CD1c-positive myeloid dendritic cell (primary cell): Measurements from ENCODE around the gene SLC6A3.

ENCODE experiments used
- DNase-seq: peaks from one replicate; pipeline ENCODE4 v3.0.0-alpha.2; 2016; ENCODE audit errors: extremely low spot score

The SLC6A3 gene

DNA sequence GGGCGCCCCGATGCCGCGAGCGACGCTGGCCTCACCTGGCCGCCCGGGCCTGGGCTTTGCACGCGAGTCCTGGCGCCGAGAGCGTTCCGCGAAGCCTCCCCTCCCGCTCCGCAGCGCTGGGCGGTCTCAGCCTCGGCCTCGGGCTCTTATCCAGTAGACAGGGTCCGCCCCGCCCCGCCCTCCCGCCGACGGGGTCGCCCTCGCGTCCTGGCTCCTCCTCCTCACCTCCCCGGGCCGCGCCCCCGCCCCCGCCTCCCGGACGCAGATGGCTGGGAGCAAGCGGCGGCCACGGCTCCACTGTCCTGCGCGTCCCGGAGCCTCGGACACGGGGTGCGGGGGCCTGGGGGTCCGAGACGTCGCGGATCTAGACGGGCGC is at the start of gene SLC6A3:
Gene SLC6A3, minus strand, starts transcription at position 128 of the 376 bp plus-strand sequence. CDS start 2,243 bp downstream, outside the sequence.
- DNase-seq = no peak

DNA sequence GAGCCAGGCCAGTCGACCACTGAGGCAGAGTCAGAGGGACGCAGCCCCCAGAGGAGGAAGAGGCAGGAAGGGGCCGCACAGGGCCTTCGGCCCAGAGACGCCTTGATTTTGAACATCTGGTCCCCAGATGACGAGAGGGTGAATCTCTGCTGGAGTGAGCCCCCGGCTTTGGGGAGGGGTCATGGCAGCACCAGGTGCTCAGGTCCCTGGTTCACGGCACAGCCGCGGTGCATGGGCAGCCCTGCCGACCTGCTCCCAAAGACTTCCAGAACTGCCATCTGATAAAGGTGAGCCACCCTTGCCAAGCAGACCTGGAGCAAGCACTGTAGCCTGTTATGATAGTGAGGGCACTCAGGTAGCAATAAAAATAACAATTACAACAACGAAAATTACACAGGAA is 48.7 kb upstream of the SLC6A3 start:
- DNase-seq = no peak

DNA sequence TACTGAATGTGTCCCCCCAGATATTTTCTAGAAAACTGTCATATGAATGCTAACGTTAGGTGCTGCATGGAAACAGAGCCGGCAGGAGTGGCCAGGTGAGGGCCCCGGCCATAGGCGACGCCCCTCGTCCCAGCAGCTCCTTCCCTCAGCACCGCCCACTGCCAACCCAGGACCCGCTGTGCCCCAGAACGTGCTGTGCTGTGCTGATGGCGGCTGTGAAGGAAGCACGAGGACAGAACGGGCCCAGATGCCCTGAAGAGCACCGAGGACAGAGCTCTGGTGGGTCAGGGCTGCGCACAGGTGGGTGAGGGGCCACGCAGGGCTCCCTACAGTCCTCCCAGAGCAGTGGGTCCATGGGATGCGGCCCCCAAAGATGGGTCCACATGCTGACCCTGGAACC is 48.2 kb upstream of the SLC6A3 start:
- no peak for DNase-seq

DNA sequence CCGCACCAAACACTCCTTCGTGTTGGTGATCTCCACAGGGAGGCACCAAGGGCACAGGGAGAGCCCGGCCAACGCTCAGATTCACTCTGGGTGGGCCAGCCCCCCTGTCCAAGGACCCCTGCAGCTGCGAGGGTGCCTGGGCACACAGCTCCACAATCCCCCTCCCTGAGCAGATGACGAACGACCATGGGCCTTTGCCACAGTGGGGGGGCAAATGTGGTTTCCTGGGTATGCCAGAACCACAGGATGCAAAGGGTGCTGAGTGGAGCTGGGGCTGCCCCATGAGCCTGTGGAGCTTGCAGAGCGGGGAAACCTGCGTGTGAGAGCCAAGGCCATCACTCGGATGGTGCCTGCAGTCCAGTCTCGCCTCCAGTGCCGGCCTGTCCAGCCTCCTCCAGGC is 47.5 kb upstream of the SLC6A3 start:
- DNase-seq = no peak

DNA sequence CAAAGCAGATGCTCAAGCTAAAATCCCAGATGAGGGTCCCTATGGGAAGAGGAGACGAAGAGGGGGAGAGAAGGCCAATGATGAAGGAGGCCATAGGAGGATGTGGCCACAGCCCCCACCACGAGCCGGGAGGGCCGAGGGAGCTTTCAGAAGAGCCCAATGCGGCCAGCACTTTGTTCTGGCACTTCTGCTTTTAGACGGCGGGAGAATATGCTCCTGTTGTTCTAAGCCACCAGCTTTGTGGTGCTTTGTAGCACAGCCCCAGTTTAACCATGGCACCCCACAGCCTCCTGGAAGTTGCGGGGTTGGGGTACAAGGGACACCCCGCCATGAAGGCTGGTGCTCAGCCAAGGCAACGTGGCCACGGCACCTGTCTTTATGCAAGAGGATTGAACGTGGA is 45.1 kb upstream of the SLC6A3 start:
- peak; percentile 52 for DNase-seq

DNA sequence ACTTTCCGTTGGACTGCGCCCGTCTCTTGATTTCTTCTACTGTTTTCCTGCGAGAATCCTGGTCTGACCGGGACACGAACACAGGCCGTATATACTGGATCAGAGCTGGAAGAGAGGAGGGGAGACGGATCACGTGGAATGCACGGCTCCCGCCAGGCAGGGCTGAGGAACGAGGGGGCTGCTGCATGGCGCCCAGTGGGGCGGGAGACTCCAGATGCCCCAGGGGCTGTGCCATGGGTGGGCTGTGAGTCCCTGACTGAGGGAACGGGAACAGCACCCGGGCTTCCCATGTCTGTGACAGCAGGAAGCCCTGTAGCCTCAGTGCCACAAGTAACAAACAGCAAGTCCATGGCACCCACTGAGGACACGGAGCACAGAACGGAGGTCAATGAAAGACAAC is 44.5 kb upstream of the SLC6A3 start:
- no peak for DNase-seq

DNA sequence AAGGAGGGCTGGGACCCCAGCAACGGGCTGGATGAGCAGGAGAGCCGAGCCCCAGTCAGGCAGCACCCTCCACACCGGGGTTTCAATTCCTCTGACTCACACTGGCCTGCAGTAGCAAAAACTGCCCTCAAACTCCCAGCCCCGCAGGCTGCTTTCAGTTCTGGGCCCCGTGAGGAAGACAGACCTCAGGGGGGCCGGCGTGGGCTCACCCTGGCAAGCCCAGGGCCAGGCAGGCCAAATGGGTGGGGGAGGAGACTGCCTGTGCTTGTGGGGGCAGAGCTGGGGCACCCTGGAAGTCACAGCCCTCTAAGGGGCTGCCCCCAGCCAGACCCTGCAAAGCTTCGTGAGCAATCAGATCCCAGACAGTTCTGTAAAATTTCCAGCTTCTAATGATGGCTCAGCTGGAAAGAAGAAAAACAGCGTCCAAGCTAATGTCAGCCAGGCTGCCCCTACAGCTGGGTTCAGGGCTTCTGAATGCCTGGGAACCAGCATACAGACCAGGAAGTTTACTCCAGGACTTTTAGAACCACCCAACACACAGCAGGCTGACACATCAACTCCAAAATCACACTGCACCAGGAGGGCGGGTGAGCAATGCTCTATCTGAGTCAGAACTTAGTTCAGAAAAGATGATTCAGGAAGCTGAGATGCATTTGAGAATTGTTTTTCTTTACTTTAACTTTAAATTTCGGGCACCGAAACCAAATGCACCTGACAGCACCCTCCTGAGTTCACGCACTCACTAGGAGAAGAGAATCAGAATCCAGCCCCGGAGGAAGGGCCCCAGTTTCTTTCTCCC is 43.8 kb upstream of the SLC6A3 start:
- DNase-seq = peak; percentile 71

DNA sequence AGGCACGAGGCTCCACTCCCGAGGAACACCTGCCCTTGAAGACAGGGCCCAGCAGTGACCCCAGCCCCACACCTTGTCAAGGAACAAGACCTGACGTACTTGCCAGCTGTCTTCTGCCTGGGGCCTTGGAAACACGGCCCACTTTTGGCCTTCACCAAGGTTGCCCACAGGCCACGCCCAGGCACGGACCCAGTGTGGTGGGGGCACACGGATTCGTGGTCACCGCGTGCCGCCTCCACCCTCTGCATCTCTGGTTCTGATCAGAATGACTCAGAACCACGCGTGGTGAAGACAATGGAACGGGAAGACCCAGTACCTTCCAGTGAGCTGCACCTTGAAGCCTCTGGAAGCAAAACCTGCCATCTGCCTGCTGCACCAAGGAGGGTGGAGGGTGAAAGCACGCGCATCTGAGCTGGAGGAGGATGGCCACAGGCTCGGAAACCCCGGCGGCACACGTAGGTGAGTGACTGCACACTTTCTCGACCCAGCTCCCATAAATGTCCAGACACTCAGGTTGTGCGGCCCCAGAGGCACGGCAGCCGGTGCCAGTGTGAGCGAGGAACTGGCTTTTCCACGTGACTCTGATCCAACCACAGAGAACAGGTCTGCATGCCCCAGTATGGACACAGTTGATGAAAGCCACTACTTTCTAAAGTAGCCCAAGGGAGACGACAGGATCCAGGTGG is 42.0 kb upstream of the SLC6A3 start:
- DNase-seq = no peak

DNA sequence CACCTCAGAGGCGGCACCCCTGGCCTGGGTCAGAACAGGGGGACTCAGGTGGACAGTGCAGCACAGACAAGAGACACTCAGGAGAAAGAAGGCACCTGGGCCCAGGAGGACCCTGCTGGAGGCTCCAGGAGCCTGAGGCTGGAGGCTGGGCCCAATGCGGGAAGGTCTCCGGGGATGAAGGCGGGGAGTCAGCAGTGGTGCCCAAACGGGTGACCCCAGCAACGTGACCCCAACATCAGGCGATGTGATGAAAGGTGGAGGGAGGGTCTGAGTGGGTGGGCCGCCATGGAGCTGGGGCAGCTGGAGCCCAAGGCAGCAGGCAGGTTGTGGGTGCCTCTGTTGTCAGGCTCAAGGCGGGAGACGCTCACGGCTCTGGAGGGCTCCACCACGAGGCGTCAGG is 41.0 kb upstream of the SLC6A3 start:
- DNase-seq = no peak

DNA sequence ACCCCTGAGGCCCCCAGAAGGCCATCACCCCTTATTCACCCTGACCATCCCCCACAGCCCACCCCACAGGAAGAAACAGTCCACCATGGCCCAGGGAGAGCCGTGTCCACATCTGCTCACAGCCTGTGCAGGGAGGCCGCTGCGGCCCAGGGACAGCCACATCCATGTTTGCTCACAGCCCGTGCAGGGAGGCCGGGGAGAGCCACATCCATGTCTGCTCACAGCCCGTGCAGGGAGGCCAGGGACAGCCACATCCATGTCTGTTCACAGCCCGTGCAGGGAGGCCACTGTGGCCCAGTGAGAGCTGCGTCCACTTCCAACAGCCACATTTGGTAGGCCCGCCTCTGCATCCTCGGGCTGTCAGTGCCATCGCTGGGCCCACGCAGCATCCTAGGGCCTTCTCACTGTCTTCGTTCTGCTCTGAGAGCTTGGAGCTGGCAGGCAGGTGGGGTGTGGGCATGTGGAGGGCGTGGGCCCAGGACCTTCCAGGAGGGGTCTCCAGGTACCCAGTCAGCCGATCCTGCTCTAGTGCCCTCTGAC is 40.4 kb upstream of the SLC6A3 start:
- DNase-seq = no peak

DNA sequence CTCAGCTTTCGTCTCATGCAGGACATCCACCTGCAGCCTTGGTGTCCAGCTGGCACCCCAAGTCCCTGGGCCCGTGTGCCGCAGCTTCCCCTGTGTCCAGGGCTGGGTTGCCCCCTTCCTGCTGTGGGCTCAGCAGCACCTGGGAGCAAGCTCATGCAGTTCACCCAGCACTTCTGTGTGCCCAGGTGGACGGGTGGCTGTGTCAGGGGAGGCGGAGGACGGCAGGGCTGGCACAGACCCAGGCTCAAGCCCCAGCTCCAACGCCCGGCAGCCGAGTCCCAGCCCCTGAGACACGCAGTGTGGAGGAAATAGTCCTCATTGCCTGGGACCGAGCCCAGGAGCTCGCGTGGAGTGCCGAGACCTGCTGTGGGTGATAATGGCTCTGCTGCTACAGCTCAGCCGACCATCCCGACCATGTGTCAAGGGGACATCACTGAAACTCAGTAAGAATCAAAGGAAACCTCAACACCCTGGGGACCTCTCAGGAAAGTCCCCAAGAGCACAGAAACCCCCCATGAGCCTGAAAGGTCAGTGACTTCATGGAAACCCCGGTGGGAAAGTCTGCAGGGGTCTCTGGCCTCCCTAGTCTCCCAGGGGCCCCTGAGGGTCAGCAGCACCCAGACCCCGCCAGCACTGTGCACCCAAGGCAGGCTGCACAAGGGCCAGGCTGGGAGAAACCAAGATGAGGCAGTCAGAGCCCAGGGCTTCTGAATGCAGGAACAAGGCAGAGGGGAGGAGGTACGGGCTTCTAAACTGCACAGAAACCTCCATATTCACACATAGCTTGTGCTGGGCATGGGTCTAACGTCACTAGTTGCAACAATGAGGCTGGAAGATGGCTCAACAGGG is 39.7 kb upstream of the SLC6A3 start:
- DNase-seq = no peak

DNA sequence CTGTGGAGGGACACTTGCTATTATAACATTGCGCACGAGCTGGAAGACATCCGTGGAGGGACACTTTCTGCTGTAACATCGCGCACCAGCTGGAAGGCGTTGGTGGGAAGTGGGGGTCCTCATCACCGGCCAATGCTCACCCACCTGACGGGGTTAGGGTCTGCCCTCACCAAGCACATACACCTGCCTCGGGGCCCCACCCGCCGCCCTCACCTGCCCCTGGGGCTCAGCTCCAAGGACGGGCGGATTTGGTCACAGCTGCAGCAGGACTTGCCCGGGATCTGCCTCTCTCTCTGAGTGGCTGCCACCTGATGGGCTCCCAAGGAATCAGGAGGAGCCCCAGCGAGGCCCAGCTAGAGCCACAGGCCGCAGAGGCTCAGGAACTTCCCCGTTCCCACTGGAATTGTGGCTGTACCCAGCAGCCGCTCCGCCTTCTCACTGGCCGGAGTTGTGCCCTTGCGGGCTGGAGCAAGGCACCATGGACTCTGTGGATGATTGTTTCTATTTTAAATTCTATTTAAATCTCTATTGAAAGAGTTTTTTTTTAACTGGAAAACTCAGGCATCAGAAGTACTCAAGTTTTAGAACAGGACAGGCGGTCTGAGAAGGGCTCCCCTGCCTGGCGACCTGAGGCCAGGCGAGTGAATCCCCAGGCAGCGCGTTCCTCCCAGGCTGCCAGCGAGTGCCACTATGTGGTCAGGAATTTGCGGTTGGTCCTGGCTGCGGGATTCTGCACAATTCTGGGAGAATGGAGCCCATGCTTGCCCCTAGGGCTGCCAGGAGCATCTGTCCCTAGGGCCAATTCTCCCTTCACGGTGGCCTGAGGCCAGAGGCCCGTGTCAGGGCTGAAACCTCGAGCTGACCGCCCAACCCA is 38.9 kb upstream of the SLC6A3 start:
- no peak for DNase-seq

DNA sequence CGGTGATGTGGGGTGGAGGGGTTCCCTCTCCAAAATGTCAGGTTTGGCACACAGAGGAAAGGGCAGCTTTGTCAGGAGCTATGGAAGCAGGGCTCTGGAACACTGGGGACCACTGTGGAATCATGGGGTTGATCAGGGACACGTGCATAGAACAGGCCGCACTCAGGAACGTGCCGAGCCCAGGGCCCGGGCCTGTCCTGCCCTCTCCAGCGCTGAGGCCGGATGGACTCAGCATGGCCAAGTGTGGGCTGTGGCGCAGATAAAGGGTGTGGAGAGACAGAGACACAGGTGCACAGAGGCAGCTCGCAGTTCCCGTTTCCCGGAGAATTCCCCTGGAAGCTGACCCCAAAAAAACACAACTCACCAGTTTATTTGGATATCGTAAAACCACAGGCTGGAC is 37.8 kb upstream of the SLC6A3 start:
- DNase-seq = no peak

DNA sequence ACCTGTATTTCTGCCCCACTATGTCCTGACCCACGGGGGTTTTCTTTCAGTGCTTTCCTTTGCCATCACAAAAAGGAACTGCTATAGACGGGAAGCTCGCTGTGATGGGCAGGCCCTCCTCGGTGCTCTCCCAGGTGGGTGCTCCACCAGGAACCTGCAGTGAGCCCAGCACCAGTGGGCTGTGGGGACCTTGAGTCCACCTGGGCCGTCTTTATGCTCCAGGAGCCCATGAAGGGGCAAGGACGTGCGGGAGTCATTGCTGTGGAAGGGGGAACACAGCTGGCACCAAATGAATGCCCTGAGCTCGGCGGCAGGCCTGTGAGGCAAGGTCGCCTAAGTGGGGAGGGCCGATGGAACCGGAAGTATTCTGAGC is 36.7 kb upstream of the SLC6A3 start:
- no peak for DNase-seq

DNA sequence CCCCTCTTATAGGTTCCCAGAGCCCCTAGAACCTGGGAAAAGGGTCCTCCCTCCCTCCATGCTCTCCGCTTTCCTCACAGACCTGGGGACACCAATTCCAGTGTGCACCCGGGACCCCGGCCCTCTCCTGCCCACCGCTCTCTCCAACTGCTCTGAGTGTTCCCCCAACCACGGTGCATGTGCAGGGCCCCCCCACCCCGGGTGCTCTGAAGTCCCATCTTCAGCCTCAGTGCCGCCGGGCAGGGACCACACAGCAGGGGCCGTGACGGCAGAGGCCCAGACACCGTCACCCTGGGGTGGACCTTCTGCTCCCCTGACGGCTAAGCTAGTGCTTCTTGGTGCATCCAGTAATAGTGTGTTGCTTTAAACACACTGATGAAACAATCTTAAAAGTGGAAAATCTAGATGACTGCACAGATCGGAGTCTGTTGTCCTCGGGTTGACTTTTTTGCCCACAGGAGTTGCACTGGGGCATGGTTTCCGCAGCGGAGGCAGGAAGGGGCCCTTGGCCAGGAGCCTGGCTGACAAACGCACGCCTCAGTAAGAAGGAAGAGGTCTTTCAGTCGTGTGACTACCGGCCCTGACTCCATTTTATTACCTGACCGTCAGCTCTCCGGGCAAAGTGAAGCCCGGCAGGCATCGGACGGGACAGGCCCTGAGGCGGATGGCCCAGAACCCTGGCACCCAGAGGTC is 36.2 kb upstream of the SLC6A3 start:
- no peak for DNase-seq

DNA sequence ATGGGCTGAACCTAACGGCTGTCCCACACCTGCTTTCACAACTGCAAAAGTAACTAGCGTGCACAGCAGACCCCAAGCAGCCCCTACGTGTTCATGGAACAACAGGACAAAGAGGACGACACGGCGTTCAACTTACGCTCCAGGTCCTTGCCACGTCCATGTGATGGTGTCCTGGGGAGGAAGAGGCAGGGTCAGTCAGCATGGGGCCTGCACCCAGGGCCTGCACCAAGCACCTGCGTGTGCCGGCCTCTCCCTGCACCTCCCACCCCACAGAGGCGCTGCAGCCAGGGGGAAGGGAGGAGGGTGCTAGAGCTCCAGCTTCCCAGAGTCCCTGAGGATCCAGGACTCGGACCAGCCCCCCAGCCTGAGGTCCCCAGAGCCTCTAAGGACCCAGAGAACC is 35.6 kb upstream of the SLC6A3 start:
- no peak for DNase-seq

DNA sequence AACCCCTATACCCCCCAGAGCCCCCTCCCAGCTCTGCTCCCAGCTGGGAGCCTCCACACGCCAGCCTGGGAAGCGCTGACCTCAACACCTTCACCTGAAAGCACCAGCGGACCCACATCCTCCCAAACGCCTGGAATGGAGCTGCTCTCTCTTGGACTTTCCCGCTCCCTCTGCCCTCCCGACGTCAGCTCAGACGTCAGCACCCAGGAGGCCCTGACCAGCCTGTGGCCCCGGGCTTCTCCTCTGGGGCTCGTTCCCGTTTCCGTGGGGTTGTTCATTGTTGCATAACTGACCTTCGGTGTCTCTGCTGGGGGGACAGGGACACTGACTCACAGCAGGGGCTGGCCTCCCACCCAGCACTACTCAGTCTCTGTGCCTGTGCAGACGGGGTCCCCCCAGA is 35.0 kb upstream of the SLC6A3 start:
- DNase-seq = peak; percentile 89

DNA sequence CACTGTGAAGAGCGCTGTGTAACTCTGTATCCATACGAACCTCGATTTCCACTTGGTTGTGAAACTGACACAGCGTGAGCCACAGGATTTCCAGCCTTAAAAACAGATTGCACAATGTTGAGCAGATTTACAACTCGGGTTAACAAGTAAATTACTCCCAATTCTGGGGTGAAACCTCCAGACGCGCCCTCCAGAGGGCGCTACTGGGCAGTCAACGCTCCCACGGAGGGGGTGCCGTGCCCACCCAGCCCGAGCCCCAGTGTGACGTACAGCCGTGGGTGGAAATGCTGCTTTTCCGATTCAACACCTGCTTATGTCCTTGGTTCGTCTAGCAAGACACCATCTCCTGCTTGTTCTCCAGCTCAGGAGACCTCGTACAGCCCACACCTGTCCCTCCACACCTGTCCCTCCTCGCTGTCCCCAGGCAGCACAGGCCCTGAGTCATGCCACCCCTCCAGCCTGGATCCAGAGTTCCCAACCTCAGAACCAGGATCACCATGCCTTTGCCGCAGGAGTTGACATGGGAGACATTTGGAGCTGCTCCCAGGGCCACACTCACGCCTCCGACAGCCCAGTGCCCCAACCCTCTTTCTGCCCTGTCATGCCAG is 34.4 kb upstream of the SLC6A3 start:
- DNase-seq = peak; percentile 78

DNA sequence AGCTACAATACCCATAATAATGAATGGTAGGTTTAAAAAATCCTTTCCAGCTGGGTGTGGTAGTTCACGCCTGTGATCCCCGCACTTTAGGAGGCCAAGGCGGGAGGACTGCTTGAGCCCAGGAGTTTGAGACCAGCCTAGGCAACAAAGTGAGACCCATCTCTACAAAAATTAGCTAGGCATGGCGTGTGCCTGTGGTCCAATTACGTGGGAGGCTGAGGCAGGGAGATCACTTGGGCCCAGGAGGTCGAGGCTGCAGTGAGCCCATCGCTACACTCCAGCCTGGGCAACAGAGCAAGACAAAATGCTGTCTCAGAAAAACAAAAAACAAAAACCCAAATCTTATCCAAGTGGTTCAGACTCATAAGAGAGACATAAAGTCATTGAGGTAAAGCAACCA is 33.8 kb upstream of the SLC6A3 start:
- no peak for DNase-seq

DNA sequence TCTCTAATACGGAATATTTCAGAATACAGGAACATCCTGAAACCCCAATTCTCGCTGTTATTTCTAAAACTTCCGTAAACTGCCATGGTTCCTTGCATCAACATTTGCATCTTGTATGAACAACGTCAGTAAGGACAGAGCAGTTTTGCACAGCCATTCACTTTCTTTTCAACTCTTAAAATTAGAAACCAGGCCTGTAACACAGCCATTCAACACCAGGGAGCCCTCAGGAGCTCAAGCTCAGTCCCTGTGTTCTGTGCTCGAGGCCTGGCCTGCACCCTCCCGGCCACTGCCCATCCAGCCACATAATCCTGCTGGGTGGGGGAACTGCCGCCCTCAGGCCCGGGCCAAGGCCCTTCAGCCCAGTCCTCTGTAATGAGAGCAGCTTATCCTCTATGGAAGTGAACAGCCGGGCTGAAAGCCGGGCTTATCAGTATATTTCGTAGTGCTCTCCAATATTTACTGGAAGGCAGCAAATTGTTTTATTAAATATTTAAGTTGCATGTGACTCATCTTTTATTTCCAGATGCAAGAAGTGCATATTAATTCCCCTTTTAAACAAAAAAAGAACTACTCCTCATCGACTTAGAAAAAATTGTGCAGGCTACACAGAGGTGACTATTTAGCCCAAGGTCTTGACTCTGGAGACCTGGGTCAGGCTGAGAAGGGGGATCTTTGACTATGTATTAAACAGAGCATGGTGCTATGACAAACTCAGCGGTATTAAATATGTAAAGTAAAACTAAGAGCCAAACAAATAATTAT is 33.2 kb upstream of the SLC6A3 start:
- DNase-seq = peak; percentile 53
